Activated naive CD8-positive, alpha-beta T cell treated with anti-CD3 and anti-CD28 coated beads for 36 hours (primary cell): Measurements from ENCODE around the gene OPN1MW3. TPM values are rescaled to one million over a fixed set of nuclear protein-coding genes. Genes with fewer than 3 reads are reported as not detected.
"Not testable (repeated sequence)": the region's sequence is repeated elsewhere in the genome, so short reads cannot be mapped to it uniquely, and the experiment has no call there.

Source experiments
- DNase-seq: peaks from one replicate; pipeline ENCODE4 v3.0.0; 2021
- H3K27ac Mint-ChIP-seq: one replicate; pipeline ENCODE4 v1.8.0; 2022; ENCODE audit warnings: mild to moderate bottlenecking, moderate library complexity, mixed read lengths
- H3K27me3 Mint-ChIP-seq: one replicate; pipeline ENCODE4 v1.8.0; 2022; ENCODE audit warnings: mild to moderate bottlenecking, mixed read lengths
- H3K36me3 Mint-ChIP-seq: one replicate; pipeline ENCODE4 v1.8.0; 2021; ENCODE audit warnings: mild to moderate bottlenecking, mixed read lengths
- H3K4me1 Mint-ChIP-seq: one replicate; pipeline ENCODE4 v1.8.0; 2021; ENCODE audit warnings: mixed read lengths
- H3K4me3 Mint-ChIP-seq: one replicate; pipeline ENCODE4 v1.8.0; 2022; ENCODE audit warnings: mild to moderate bottlenecking, moderate library complexity, mixed read lengths
- H3K9me3 Mint-ChIP-seq: one replicate; pipeline ENCODE4 v1.8.0; 2022; ENCODE audit warnings: mixed read lengths
- total RNA-seq, 2 experiments: library from RNA; stranded (reverse); gene quantifications; one replicate each; pipeline ENCODE4 v1.2.3, GENCODE V29; 2021

The OPN1MW3 gene
- not detected for total RNA-seq

- H3K27ac Mint-ChIP-seq, DNase-seq, H3K9me3 Mint-ChIP-seq, H3K4me3 Mint-ChIP-seq, H3K4me1 Mint-ChIP-seq, H3K27me3 Mint-ChIP-seq, H3K36me3 Mint-ChIP-seq: not testable (repeated sequence)
These were observed at the start of gene OPN1MW3 for GRCh38 chrX:154257282-154257681. OPN1MW3 (plus strand) TSS chrX:154257582; CDS start chrX:154257620, 38 bp downstream.

GRCh38 chrX:154209670-154210418, 47.5 kb upstream of the OPN1MW3 start:
- not testable (repeated sequence) for H3K9me3 Mint-ChIP-seq, H3K36me3 Mint-ChIP-seq, DNase-seq, H3K4me1 Mint-ChIP-seq, H3K27me3 Mint-ChIP-seq, H3K4me3 Mint-ChIP-seq, H3K27ac Mint-ChIP-seq

- DNase-seq, H3K27me3 Mint-ChIP-seq, H3K36me3 Mint-ChIP-seq, H3K9me3 Mint-ChIP-seq, H3K27ac Mint-ChIP-seq, H3K4me1 Mint-ChIP-seq, H3K4me3 Mint-ChIP-seq: not testable (repeated sequence)
These were observed 46.3 kb upstream of the OPN1MW3 start for GRCh38 chrX:154211057-154211456.

GRCh38 chrX:154211499-154211898, 45.9 kb upstream of the OPN1MW3 start:
- H3K4me3 Mint-ChIP-seq, H3K4me1 Mint-ChIP-seq, DNase-seq, H3K27me3 Mint-ChIP-seq, H3K36me3 Mint-ChIP-seq, H3K9me3 Mint-ChIP-seq, H3K27ac Mint-ChIP-seq: not testable (repeated sequence)

GRCh38 chrX:154219456-154219855, 37.9 kb upstream of the OPN1MW3 start, which contains the start of gene OPN1MW2:
OPN1MW2 (plus strand) TSS chrX:154219756; CDS start chrX:154219816, 60 bp downstream.
- DNase-seq, H3K27me3 Mint-ChIP-seq, H3K4me1 Mint-ChIP-seq, H3K4me3 Mint-ChIP-seq, H3K9me3 Mint-ChIP-seq, H3K36me3 Mint-ChIP-seq, H3K27ac Mint-ChIP-seq: not testable (repeated sequence)

- H3K4me1 Mint-ChIP-seq, H3K27ac Mint-ChIP-seq, H3K4me3 Mint-ChIP-seq: not testable (repeated sequence)
These were observed 32.1 kb upstream of the OPN1MW3 start for GRCh38 chrX:154225292-154225691.

GRCh38 chrX:154226706-154227105, 30.7 kb upstream of the OPN1MW3 start:
- not testable (repeated sequence) for H3K27ac Mint-ChIP-seq, H3K4me3 Mint-ChIP-seq, H3K27me3 Mint-ChIP-seq, H3K36me3 Mint-ChIP-seq, H3K4me1 Mint-ChIP-seq, DNase-seq, H3K9me3 Mint-ChIP-seq

More at GRCh38 chrX:154225292-154225691, 32.1 kb upstream of the OPN1MW3 start:
- not testable (repeated sequence) for H3K27me3 Mint-ChIP-seq, H3K9me3 Mint-ChIP-seq, H3K36me3 Mint-ChIP-seq, DNase-seq

GRCh38 chrX:154231443-154231842, 25.9 kb upstream of the OPN1MW3 start:
- H3K4me3 Mint-ChIP-seq, H3K27me3 Mint-ChIP-seq, H3K27ac Mint-ChIP-seq, H3K9me3 Mint-ChIP-seq, H3K36me3 Mint-ChIP-seq, DNase-seq, H3K4me1 Mint-ChIP-seq: not testable (repeated sequence)

- H3K9me3 Mint-ChIP-seq: not testable (repeated sequence)
These were observed 23.8 kb upstream of the OPN1MW3 start for GRCh38 chrX:154233620-154234019.

GRCh38 chrX:154238939-154239559, 18.3 kb upstream of the OPN1MW3 start:
- H3K4me3 Mint-ChIP-seq, H3K36me3 Mint-ChIP-seq, H3K4me1 Mint-ChIP-seq, H3K27ac Mint-ChIP-seq, H3K9me3 Mint-ChIP-seq, DNase-seq, H3K27me3 Mint-ChIP-seq: not testable (repeated sequence)

More at GRCh38 chrX:154233620-154234019, 23.8 kb upstream of the OPN1MW3 start:
- not testable (repeated sequence) for H3K27ac Mint-ChIP-seq, DNase-seq, H3K27me3 Mint-ChIP-seq, H3K36me3 Mint-ChIP-seq, H3K4me1 Mint-ChIP-seq, H3K4me3 Mint-ChIP-seq

GRCh38 chrX:154239982-154240503, 17.3 kb upstream of the OPN1MW3 start:
- not testable (repeated sequence) for DNase-seq, H3K9me3 Mint-ChIP-seq, H3K27me3 Mint-ChIP-seq, H3K27ac Mint-ChIP-seq, H3K36me3 Mint-ChIP-seq, H3K4me3 Mint-ChIP-seq, H3K4me1 Mint-ChIP-seq

- H3K27ac Mint-ChIP-seq, H3K4me1 Mint-ChIP-seq, DNase-seq, H3K36me3 Mint-ChIP-seq, H3K9me3 Mint-ChIP-seq, H3K27me3 Mint-ChIP-seq, H3K4me3 Mint-ChIP-seq: not testable (repeated sequence)
These were observed 9.9 kb upstream of the OPN1MW3 start for GRCh38 chrX:154247377-154248045.

GRCh38 chrX:154248076-154248475, 9.3 kb upstream of the OPN1MW3 start:
- not testable (repeated sequence) for H3K9me3 Mint-ChIP-seq, H3K4me3 Mint-ChIP-seq, DNase-seq, H3K27me3 Mint-ChIP-seq, H3K27ac Mint-ChIP-seq, H3K36me3 Mint-ChIP-seq, H3K4me1 Mint-ChIP-seq

GRCh38 chrX:154258711-154259110, 1.3 kb downstream of the OPN1MW3 start:
- H3K9me3 Mint-ChIP-seq, H3K27ac Mint-ChIP-seq, H3K27me3 Mint-ChIP-seq, DNase-seq, H3K4me1 Mint-ChIP-seq, H3K36me3 Mint-ChIP-seq, H3K4me3 Mint-ChIP-seq: not testable (repeated sequence)

GRCh38 chrX:154263072-154263471, 5.7 kb downstream of the OPN1MW3 start:
- not testable (repeated sequence) for H3K27ac Mint-ChIP-seq, H3K9me3 Mint-ChIP-seq, H3K4me1 Mint-ChIP-seq, H3K27me3 Mint-ChIP-seq, DNase-seq, H3K4me3 Mint-ChIP-seq, H3K36me3 Mint-ChIP-seq
